Psoas muscle (tissue), 8 donors: ENCODE results near the gene ECHDC3. TPM values are rescaled to one million over a fixed set of nuclear protein-coding genes. Genes with fewer than 3 reads are reported as not detected.
A peak's percentile ranks its signal among the peaks of the same experiment; 100 is the strongest.

Experiments
- ATAC-seq, 4 donors: fragments of 200-7000 bp; cut with Tn5 transposase; one replicate each; pipeline ENCODE4 v1.9.1; 2020; ENCODE audit warnings: moderate library complexity in 3 of 4, mild to moderate bottlenecking in 2 of 4
- DNase-seq, 2 donors: peaks; one replicate each; pipeline ENCODE4 v3.0.0-alpha.2; 2020
- H3K27ac ChIP-seq: fragments of 200-600 bp; one replicate; pipeline ENCODE4 v1.8.0; 2022
- H3K27me3 ChIP-seq, 3 donors: fragments of 200-600 bp in 1 of 3; one replicate each; pipeline versions ENCODE4 v1.6.1 to v1.8.0; 2013 to 2022; ENCODE audit warnings: low read length in 2 of 3, mild to moderate bottlenecking in 2 of 3, moderate library complexity in 1 of 3; ENCODE audit not compliant: insufficient read depth in 3 of 3
- H3K36me3 ChIP-seq, 2 donors: fragments of 200-600 bp in 1 of 2; one replicate each; pipeline versions ENCODE4 v1.6.1 to v1.8.0; 2013 to 2022; ENCODE audit warnings: low read depth in 1 of 2, mild to moderate bottlenecking in 1 of 2, moderate library complexity in 1 of 2; ENCODE audit not compliant: insufficient read depth in 1 of 2
- H3K4me1 ChIP-seq: fragments of 200-600 bp; one replicate; pipeline ENCODE4 v1.8.0; 2022
- H3K4me3 ChIP-seq: fragments of 200-600 bp; one replicate; pipeline ENCODE4 v1.8.0; 2022; ENCODE audit warnings: mild to moderate bottlenecking
- H3K9me3 ChIP-seq: fragments of 200-600 bp; one replicate; pipeline ENCODE4 v1.8.0; 2022
- WGBS, 3 donors: extraction: QIAGEN DNeasy Blood & Tissue Kit; methylation state at CpG; one replicate each; pipeline versions ENCODE4 v1.1.6 to v1.1.7; 2013; 5-methylcytosine and 5-hydroxymethylcytosine counted together
- intact Hi-C, 2 donors: fragments of 100-400 bp; cut with DNase I; formaldehyde crosslinking; loops; one replicate each; pipeline versions ENCODE4 v1.11.0 to v1.14.2; 2022
- polyA plus RNA-seq, 3 donors: library from polyadenylated mRNA; stranded (reverse); fragments of 200-250 nt; gene quantifications; one replicate each; pipeline ENCODE4 v1.2.3, GENCODE V29; 2013
- total RNA-seq, 4 donors: library from RNA; stranded (reverse); fragmentation: NEBNext Ultra II Directional in 2 of 4; extraction: Animal tissue kit (Norgen Biotek cat#: 25700) in 2 of 4; gene quantifications; one replicate each; pipeline versions ENCODE4 v1.2.1 to v1.2.4, GENCODE V29; 2021 to 2023
- TF ChIP-seq, protein P1 (sequence below): fragments of 200-600 bp; IDR thresholded peaks from one replicate; pipeline ENCODE4 v1.8.0; 2022; ENCODE audit warnings: antibody characterized with exemption
- donor health status: healthy with polysubstance abuse.
- donor health status: DM: no; HTN: no; CAD: no; lungs with moderate emphysema.
- donor health status: Bipolar disorder and iron deficiency.
- donor health status: healthy.
- donor health status: DM: yes; HTN: yes; CAD: no.
- donor health status: DM: no; HTN: no; CAD: no.
- donor health status: DM: no; HTN: no; CAD: no.
- donor health status: DM: yes; HTN: yes; CAD: no.

Gene ECHDC3
- total and polyA plus RNA-seq, 7 donors: 39.9 to 146 (median 66.9) TPM

GRCh38 chr10:11782793-11783557 is 40.8 kb downstream of the ECHDC3 start:
- Histone ChIP-seq H3K27me3 (no peaks in the 10 kb centered on the region), H3K27ac (no peak overlapping the region), H3K36me3 (no peaks in the 10 kb centered on the region), H3K9me3 (no peaks in the 10 kb centered on the region), H3K4me3 (no peak overlapping the region), H3K4me1 (no peaks in the 10 kb centered on the region)
- DNase-seq (no peak), ATAC-seq (peak in 1 of 4 donors; percentile 63)
- WGBS, 3 donors: 68 to 70% (median 70%) methylated on average over 18 of the region's 18 CpGs
- intact Hi-C loops: loop anchor here (5.0 to 10.0 kb wide), 2 partner anchors 202 to 204 kb away; no protein-coding TSS in a partner anchor
- TF ChIP-seq, protein P1, sequence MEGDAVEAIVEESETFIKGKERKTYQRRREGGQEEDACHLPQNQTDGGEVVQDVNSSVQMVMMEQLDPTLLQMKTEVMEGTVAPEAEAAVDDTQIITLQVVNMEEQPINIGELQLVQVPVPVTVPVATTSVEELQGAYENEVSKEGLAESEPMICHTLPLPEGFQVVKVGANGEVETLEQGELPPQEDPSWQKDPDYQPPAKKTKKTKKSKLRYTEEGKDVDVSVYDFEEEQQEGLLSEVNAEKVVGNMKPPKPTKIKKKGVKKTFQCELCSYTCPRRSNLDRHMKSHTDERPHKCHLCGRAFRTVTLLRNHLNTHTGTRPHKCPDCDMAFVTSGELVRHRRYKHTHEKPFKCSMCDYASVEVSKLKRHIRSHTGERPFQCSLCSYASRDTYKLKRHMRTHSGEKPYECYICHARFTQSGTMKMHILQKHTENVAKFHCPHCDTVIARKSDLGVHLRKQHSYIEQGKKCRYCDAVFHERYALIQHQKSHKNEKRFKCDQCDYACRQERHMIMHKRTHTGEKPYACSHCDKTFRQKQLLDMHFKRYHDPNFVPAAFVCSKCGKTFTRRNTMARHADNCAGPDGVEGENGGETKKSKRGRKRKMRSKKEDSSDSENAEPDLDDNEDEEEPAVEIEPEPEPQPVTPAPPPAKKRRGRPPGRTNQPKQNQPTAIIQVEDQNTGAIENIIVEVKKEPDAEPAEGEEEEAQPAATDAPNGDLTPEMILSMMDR: peak; percentile 66

DNA sequence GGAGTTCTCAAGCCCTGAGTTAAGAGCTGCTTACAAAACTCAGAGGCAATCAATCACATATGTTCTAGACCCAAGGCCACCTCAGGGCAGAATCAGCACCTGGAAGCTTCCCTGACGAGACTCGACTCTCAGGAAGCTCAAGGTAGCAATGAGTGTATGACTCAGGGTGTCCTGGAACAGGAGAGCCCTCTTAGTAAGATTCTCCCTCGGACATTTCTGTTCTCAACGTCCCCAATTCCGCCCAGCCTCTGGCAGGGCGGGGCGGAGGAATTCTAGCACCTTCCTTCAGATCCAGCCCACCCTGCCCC is 41.3 kb downstream of the ECHDC3 start:
- ATAC-seq (no peak), DNase-seq (no peak)
- H3K36me3 ChIP-seq: no peaks in the 10 kb centered on the region
- H3K4me1 ChIP-seq: no peaks in the 10 kb centered on the region
- WGBS, 3 donors: 82 to 83% (median 82%) methylated on average over 7 of the region's 7 CpGs
- no peak overlapping the region for H3K27ac ChIP-seq
- TF ChIP-seq, protein P1: no peak
- no peak overlapping the region for H3K4me3 ChIP-seq
- H3K27me3 ChIP-seq: no peaks in the 10 kb centered on the region
- intact Hi-C loops: loop anchor here (5.0 to 10.0 kb wide), 2 partner anchors 201 to 204 kb away; no protein-coding TSS in a partner anchor
- no peaks in the 10 kb centered on the region for H3K9me3 ChIP-seq

- no peak for DNase-seq
- ATAC-seq: no peak
- Histone ChIP-seq H3K4me3 (no peak overlapping the region), H3K9me3 (no peaks in the 10 kb centered on the region), H3K36me3 (no peaks in the 10 kb centered on the region), H3K27me3 (no peaks in the 10 kb centered on the region), H3K4me1 (no peaks in the 10 kb centered on the region), H3K27ac (no peak overlapping the region)
- TF ChIP-seq, protein P1: no peak
- intact Hi-C loops: loop anchor here in 1 of 2 donors (10.0 kb wide), 1 partner anchor 197 kb away; no protein-coding TSS in a partner anchor
- 91 to 96% (median 93%) methylated on average over 9 of the region's 9 CpGs for WGBS, 3 donors
These were observed 45.2 kb downstream of the ECHDC3 start for GRCh38 chr10:11787374-11787773.

- Histone ChIP-seq H3K27me3 (no peaks in the 10 kb centered on the region), H3K36me3 (no peaks in the 10 kb centered on the region), H3K9me3 (no peaks in the 10 kb centered on the region), H3K4me1 (no peaks in the 10 kb centered on the region), H3K27ac (no peak overlapping the region), H3K4me3 (no peak overlapping the region)
- intact Hi-C loops: loop anchor here in 1 of 2 donors (10.0 kb wide), 1 partner anchor 197 kb away; no protein-coding TSS in a partner anchor
- WGBS, 3 donors: 70 to 85% (median 79%) methylated on average over 10 of the region's 10 CpGs
- DNase-seq (no peak), ATAC-seq (no peak)
- TF ChIP-seq, protein P1: no peak
These were observed 45.7 kb downstream of the ECHDC3 start for GRCh38 chr10:11787846-11788245.
